SK-N-MC (cell line): ENCODE results near the gene NQO2.

Source experiments
- EZH2 ChIP-seq: fragments of 200-600 bp; sonication (generic); IDR thresholded peaks from one replicate; pipeline ENCODE4 v1.6.1; 2017; ENCODE audit warnings: antibody characterized with exemption
- FOXP2 ChIP-seq: optimal IDR thresholded peaks from 2 replicates; pipeline ENCODE3; 2011; ENCODE audit warnings: mild to moderate bottlenecking, moderate library complexity; ENCODE audit not compliant: insufficient read depth; ENCODE audit errors: extremely low read length, control extremely low read depth

DNA sequence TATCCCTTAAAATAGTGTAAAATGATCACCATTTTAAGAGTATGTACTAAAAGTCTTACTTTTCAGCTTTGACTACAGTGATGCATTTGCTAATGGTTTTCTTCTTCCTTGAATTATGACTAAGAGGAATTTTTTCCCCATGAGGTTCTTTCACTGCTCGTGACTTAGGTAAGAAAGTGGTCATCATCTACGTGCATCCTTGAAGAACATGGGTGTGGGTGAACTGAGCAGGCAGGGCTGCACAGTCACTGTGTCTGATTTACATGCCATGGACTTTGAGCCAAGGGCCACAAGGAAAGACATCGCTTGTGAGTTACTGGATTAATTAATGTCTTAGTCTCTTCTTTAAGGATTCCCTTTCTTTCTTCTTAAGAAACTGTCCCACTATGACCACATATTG, 33.3 kb downstream of the NQO2 start:
- TF ChIP-seq EZH2: no peak
- TF ChIP-seq FOXP2: no peak
